WTC11 (cell line): ENCODE results near the gene AKT1S1. TPM values are rescaled to one million over a fixed set of nuclear protein-coding genes. Genes with fewer than 3 reads are reported as not detected.

Experiments used
- ATAC-seq: fragments of 200-7000 bp; cut with Tn5 transposase; 2 replicates; pipeline ENCODE4 v1.10.0; 2021; ENCODE audit warnings: mild to moderate bottlenecking, moderate library complexity
- CTCF ChIA-PET: fragments of 300-600 bp; sonication (Branson Sonifier 250); formaldehyde crosslinking; loops from one replicate; lab custom pipeline; 2021; ENCODE audit warnings: antibody characterized with exemption; lab: Charles Lee
- POLR2A ChIA-PET: fragments of 350-600 bp; sonication (Branson Sonifier 250); formaldehyde crosslinking; loops from one replicate; lab custom pipeline; 2021; ENCODE audit warnings: antibody characterized with exemption; lab: Charles Lee
- DNase-seq: peaks from one replicate; pipeline ENCODE4 v3.0.0; 2021; ENCODE audit warnings: low spot score
- H3K27ac Mint-ChIP-seq: 2 replicates; pipeline ENCODE4 v1.8.0; 2021; ENCODE audit warnings: mixed read lengths
- H3K27me3 Mint-ChIP-seq: 2 replicates; pipeline ENCODE4 v1.8.0; 2021; ENCODE audit warnings: low read depth, mild to moderate bottlenecking, moderate library complexity, mixed read lengths
- H3K36me3 Mint-ChIP-seq: 2 replicates; pipeline ENCODE4 v1.8.0; 2021; ENCODE audit warnings: mixed read lengths
- H3K4me1 Mint-ChIP-seq: 2 replicates; pipeline ENCODE4 v1.8.0; 2022; ENCODE audit warnings: mixed read lengths
- H3K4me3 Mint-ChIP-seq: 2 replicates; pipeline ENCODE4 v1.8.0; 2021; ENCODE audit warnings: mild to moderate bottlenecking, moderate library complexity, mixed read lengths
- H3K9me3 Mint-ChIP-seq: 2 replicates; pipeline ENCODE4 v1.8.0; 2021; ENCODE audit warnings: mixed read lengths
- AFF4 ChIP-seq: sonication (generic); formaldehyde crosslinking; IDR thresholded peaks from 2 replicates; pipeline ENCODE4 v1.8.1; 2023; ENCODE audit warnings: mild to moderate bottlenecking, missing genetic modification reagents, borderline replicate concordance
- ATF1 ChIP-seq: sonication (generic); formaldehyde crosslinking; IDR thresholded peaks from 2 replicates; pipeline ENCODE4 v1.8.1; 2023; ENCODE audit warnings: mild to moderate bottlenecking, moderate library complexity, missing genetic modification reagents
- CDX4 ChIP-seq: fragments of 250-450 bp; sonication (Bioruptor Pico); IDR thresholded peaks from 2 replicates; pipeline ENCODE4 v1.9.0; 2021; ENCODE audit warnings: moderate library complexity, mild to moderate bottlenecking, inconsistent platforms, borderline replicate concordance
- ETV6 ChIP-seq: sonication (generic); formaldehyde crosslinking; IDR thresholded peaks from 2 replicates; pipeline ENCODE4 v1.8.1; 2022; ENCODE audit warnings: mild to moderate bottlenecking, missing genetic modification reagents
- FOXP1 ChIP-seq: sonication (generic); formaldehyde crosslinking; IDR thresholded peaks from 2 replicates; pipeline ENCODE4 v1.8.0; 2022; ENCODE audit warnings: missing genetic modification reagents, mild to moderate bottlenecking, moderate library complexity, borderline replicate concordance
- FOXP4 ChIP-seq: sonication (generic); formaldehyde crosslinking; IDR thresholded peaks from 2 replicates; pipeline ENCODE4 v1.8.0; 2022; ENCODE audit warnings: mild to moderate bottlenecking, missing genetic modification reagents
- GABPB1 ChIP-seq: sonication (generic); formaldehyde crosslinking; IDR thresholded peaks from 2 replicates; pipeline ENCODE4 v1.8.1; 2023; ENCODE audit warnings: mild to moderate bottlenecking, missing genetic modification reagents
- MAX ChIP-seq: sonication (generic); formaldehyde crosslinking; IDR thresholded peaks from 2 replicates; pipeline ENCODE4 v1.8.0; 2022; ENCODE audit warnings: mild to moderate bottlenecking, missing genetic modification reagents
- MXD4 ChIP-seq: fragments of 250-450 bp; sonication (Bioruptor Pico); IDR thresholded peaks from 2 replicates; pipeline ENCODE4 v1.8.0; 2021; ENCODE audit warnings: mild to moderate bottlenecking, moderate library complexity, borderline replicate concordance
- NFYB ChIP-seq: sonication (generic); formaldehyde crosslinking; conservative IDR thresholded peaks from 2 replicates; pipeline ENCODE4 v1.8.0; 2022; ENCODE audit warnings: low read depth, missing genetic modification reagents
- SOX15 ChIP-seq: fragments of 250-450 bp; sonication (Bioruptor Pico); IDR thresholded peaks from 2 replicates; pipeline ENCODE4 v1.9.0; 2021; ENCODE audit warnings: mild to moderate bottlenecking
- ZMAT4 ChIP-seq: fragments of 250-450 bp; sonication (Bioruptor Pico); IDR thresholded peaks from 2 replicates; pipeline ENCODE4 v1.9.0; 2021; ENCODE audit warnings: mild to moderate bottlenecking
- ZNF121 ChIP-seq: sonication (generic); formaldehyde crosslinking; IDR thresholded peaks from 2 replicates; pipeline ENCODE4 v1.8.0; 2023; ENCODE audit warnings: missing genetic modification reagents
- ZNF263 ChIP-seq: sonication (generic); formaldehyde crosslinking; IDR thresholded peaks from 2 replicates; pipeline ENCODE4 v1.8.1; 2022; ENCODE audit warnings: low read depth, mild to moderate bottlenecking, moderate library complexity, missing genetic modification reagents
- ZNF396 ChIP-seq: fragments of 250-450 bp; sonication (Bioruptor Pico); IDR thresholded peaks from 2 replicates; pipeline ENCODE4 v1.8.0; 2021; ENCODE audit warnings: mild to moderate bottlenecking, moderate library complexity, borderline replicate concordance
- ZNF671 ChIP-seq: fragments of 250-450 bp; sonication (Bioruptor Pico); IDR thresholded peaks from 2 replicates; pipeline ENCODE4 v1.8.0; 2021; ENCODE audit warnings: mild to moderate bottlenecking
- total RNA-seq: library from RNA; stranded (reverse); gene quantifications from 3 replicates; pipeline ENCODE4 v1.2.3, GENCODE V29; 2021
- TF ChIP-seq, protein P1 (sequence below): sonication (generic); formaldehyde crosslinking; IDR thresholded peaks from 2 replicates; pipeline ENCODE4 v1.8.0; 2022; ENCODE audit warnings: mild to moderate bottlenecking, missing genetic modification reagents

Gene AKT1S1
- total RNA-seq, 1 experiment from 2014 or later: 47.8 TPM

GRCh38 chr19:49875177-49875576 lies 2.0 kb downstream of the AKT1S1 start (continued):
- TF ChIP-seq ATF1 (CRISPR knock-in tag): no peak
- TF ChIP-seq CDX4 (CRISPR knock-in tag): no peak
- no peak for TF ChIP-seq FOXP4 (CRISPR knock-in tag)
- no peak for TF ChIP-seq AFF4 (CRISPR knock-in tag)
- TF ChIP-seq ZNF121 (CRISPR knock-in tag): no peak
- no peak for TF ChIP-seq NFYB (CRISPR knock-in tag)

DNA sequence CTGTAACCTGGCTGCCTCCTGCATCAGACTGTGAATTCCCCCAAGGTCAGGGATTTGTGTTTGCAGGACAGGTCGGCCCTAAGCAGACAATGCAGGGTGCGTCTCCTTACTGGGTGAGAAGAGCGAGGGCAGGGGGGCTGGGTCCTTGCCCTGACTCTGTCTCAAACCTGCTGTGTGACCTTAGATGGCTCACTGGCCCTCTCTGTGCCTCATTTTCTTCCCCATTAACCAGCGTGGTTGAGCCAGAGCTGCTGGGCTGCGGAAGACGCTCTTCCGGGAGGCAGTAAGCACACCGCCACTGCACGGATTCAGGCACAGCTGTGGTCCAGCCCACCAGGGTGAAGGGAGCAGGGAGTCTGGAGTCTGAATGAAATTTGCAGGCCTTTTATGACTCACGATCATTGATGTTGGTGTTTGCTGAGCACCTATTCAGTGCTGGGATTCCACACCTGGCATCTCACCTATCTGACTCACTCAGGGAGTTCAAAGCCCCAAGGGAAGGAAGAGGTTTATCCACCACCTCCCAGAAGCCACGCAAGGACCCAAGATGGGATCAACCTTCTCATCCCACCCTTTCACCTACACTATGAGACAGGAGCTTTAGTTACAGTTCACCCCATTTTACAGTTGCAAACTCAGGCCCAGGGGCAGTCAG lies 2.5 kb downstream of the AKT1S1 start:
- no peak overlapping the region for H3K4me3 Mint-ChIP-seq
- no peaks in the 10 kb centered on the region for H3K9me3 Mint-ChIP-seq
- H3K27me3 Mint-ChIP-seq: no peaks in the 10 kb centered on the region
- TF ChIP-seq MAX (no peak), GABPB1 (CRISPR knock-in tag) (no peak), ZNF263 (CRISPR knock-in tag) (no peak), FOXP1 (no peak), SOX15 (CRISPR knock-in tag) (no peak), ZMAT4 (CRISPR knock-in tag) (no peak), ZNF671 (CRISPR knock-in tag) (no peak), MXD4 (CRISPR knock-in tag) (no peak), ETV6 (CRISPR knock-in tag) (no peak), ZNF396 (CRISPR knock-in tag) (no peak)
- TF ChIP-seq, protein P1, sequence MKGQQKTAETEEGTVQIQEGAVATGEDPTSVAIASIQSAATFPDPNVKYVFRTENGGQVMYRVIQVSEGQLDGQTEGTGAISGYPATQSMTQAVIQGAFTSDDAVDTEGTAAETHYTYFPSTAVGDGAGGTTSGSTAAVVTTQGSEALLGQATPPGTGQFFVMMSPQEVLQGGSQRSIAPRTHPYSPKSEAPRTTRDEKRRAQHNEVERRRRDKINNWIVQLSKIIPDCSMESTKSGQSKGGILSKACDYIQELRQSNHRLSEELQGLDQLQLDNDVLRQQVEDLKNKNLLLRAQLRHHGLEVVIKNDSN (CRISPR knock-in tag): no peak
- no peak for DNase-seq
- peaks cover 28% of the 10 kb centered on the region for H3K4me1 Mint-ChIP-seq
- ChIA-PET CTCF (no interaction called here), POLR2A (no interaction called here)
- H3K36me3 Mint-ChIP-seq: peaks cover 10% of the 10 kb centered on the region
- ATAC-seq: no peak
- H3K27ac Mint-ChIP-seq: peak overlapping the region; percentile 57; the same call in 1 of the 2 replicates
